AG04450 (cell line): Measurements from ENCODE around the gene ZNF668. TPM values are rescaled to one million over a fixed set of nuclear protein-coding genes. Genes with fewer than 3 reads are reported as not detected.

Experiments
- CTCF ChIA-PET: fragments of 300-600, 350-600 bp; formaldehyde crosslinking; extraction: SDS; loops from one replicate; lab custom pipeline; 2022; ENCODE audit warnings: antibody characterized with exemption, inconsistent platforms; lab: Charles Lee
- POLR2A ChIA-PET: fragments of 350-600 bp; formaldehyde crosslinking; extraction: SDS; loops from one replicate; lab custom pipeline; 2021; ENCODE audit warnings: antibody characterized with exemption, inconsistent platforms; lab: Yijun Ruan, JAX
- DNase-seq: peaks from one replicate; pipeline ENCODE4 v3.0.0-alpha.2; 2011; ENCODE audit warnings: low read depth, low spot score
- H3K27ac ChIP-seq: one replicate; pipeline ENCODE4 v1.5.1; 2012; ENCODE audit warnings: low read depth, low read length, control low read depth
- H3K27me3 ChIP-seq: one replicate; pipeline ENCODE4 v1.6.0; 2012; ENCODE audit warnings: low read length; ENCODE audit not compliant: control insufficient read depth, insufficient read depth
- H3K4me3 ChIP-seq: 2 replicates; pipeline ENCODE4 v1.5.1; 2011; ENCODE audit warnings: mild to moderate bottlenecking, low read depth, low read length, control low read depth
- H3K9me3 ChIP-seq: 2 replicates; pipeline ENCODE4 v1.5.1; 2012; ENCODE audit warnings: low read length; ENCODE audit not compliant: control insufficient read depth, insufficient read depth
- CTCF ChIP-seq: IDR thresholded peaks from 2 replicates; pipeline ENCODE4 v1.5.1; 2011; ENCODE audit warnings: low read depth, low read length, control low read depth, inconsistent platforms
- polyA plus RNA-seq: library from polyadenylated mRNA; depleted of rRNA; stranded (reverse); fragments of >200 nt; gene quantifications from 2 replicates; pipeline ENCODE4 v1.2.3, GENCODE V29; 2011

Gene ZNF668
- polyA plus RNA-seq, 1 experiment = 5.9 TPM

GRCh38 chr16:31029272-31029671, 44.8 kb downstream of the ZNF668 start:
- ChIA-PET POLR2A (no interaction called here), CTCF (no interaction called here)
- Histone ChIP-seq H3K9me3 (no peaks in the 10 kb centered on the region; the same call in 1 of the 2 replicates), H3K27ac (no peak overlapping the region), H3K27me3 (no peaks in the 10 kb centered on the region), H3K4me3 (no peak overlapping the region)
- no peak for TF ChIP-seq CTCF
- no peak for DNase-seq

- Histone ChIP-seq H3K4me3 (no peak overlapping the region), H3K27ac (no peak overlapping the region), H3K9me3 (no peaks in the 10 kb centered on the region), H3K27me3 (no peaks in the 10 kb centered on the region)
- ChIA-PET POLR2A (no interaction called here), CTCF (no interaction called here)
- no peak for DNase-seq
- TF ChIP-seq CTCF = no peak
These were observed 48.7 kb downstream of the ZNF668 start for GRCh38 chr16:31025339-31025738.

GRCh38 chr16:31023627-31024226, 50.3 kb downstream of the ZNF668 start:
- POLR2A ChIA-PET = interaction anchor here (0.7 kb wide), 1 partner anchor 36 kb away, joined by 3 read pairs; no protein-coding TSS in a partner anchor
- CTCF ChIA-PET = interaction anchor here (0.6 kb wide), 1 partner anchor 244 kb away, joined by 4 read pairs; no protein-coding TSS in a partner anchor
- no peak for DNase-seq

GRCh38 chr16:31023252-31023602, 50.8 kb downstream of the ZNF668 start:
- DNase-seq = no peak
- no peak for TF ChIP-seq CTCF
- Histone ChIP-seq H3K27ac (no peak overlapping the region), H3K27me3 (no peaks in the 10 kb centered on the region), H3K9me3 (no peaks in the 10 kb centered on the region), H3K4me3 (no peak overlapping the region)
- ChIA-PET CTCF (interaction anchor here (1.0 kb wide), 1 partner anchor 46 kb away, joined by 3 read pairs; no protein-coding TSS in a partner anchor), POLR2A (interaction anchor here (0.7 kb wide), 1 partner anchor 36 kb away, joined by 3 read pairs; no protein-coding TSS in a partner anchor)

More at GRCh38 chr16:31023627-31024226, 50.3 kb downstream of the ZNF668 start:
- no peak for TF ChIP-seq CTCF
- no peak overlapping the region for H3K27ac ChIP-seq
- no peak overlapping the region for H3K4me3 ChIP-seq
- H3K9me3 ChIP-seq = no peaks in the 10 kb centered on the region
- no peaks in the 10 kb centered on the region for H3K27me3 ChIP-seq

- no peak overlapping the region for H3K27ac ChIP-seq
- no peak for TF ChIP-seq CTCF
- H3K4me3 ChIP-seq = no peak overlapping the region
- H3K27me3 ChIP-seq = no peaks in the 10 kb centered on the region
- POLR2A ChIA-PET = interaction anchor here (0.7 kb wide), 1 partner anchor 37 kb away, joined by 3 read pairs; no protein-coding TSS in a partner anchor
- CTCF ChIA-PET = interaction anchor here (1.0 kb wide), 1 partner anchor 46 kb away, joined by 3 read pairs; no protein-coding TSS in a partner anchor
- DNase-seq = no peak
- H3K9me3 ChIP-seq = no peaks in the 10 kb centered on the region
These were observed 51.3 kb downstream of the ZNF668 start for GRCh38 chr16:31022544-31023251.
